MCF 10A (cell line): ENCODE data around the gene PODXL2. TPM values are rescaled to one million over a fixed set of nuclear protein-coding genes. Genes with fewer than 3 reads are reported as not detected.

Experiments
- BruUV-seq: library from RNA; stranded (reverse); fragments of 400-500 nt; replicated peaks from 2 replicates; lab custom pipeline; 2021; lab: Mats Ljungman, UMichigan
- CTCF ChIA-PET: fragments of 300-600 bp; sonication (Branson Sonifier 250); formaldehyde crosslinking; extraction: SDS; loops from one replicate; lab custom pipeline; 2021; ENCODE audit warnings: antibody characterized with exemption, inconsistent platforms; lab: Yijun Ruan, JAX
- POLR2A ChIA-PET: fragments of 300-600, 350-650 bp; sonication (Branson Sonifier 250); formaldehyde crosslinking; extraction: SDS; loops from one replicate; lab custom pipeline; 2020; ENCODE audit warnings: antibody characterized with exemption, inconsistent platforms; lab: Yijun Ruan, JAX
- DNase-seq: peaks from one replicate; pipeline ENCODE4 v3.0.0-alpha.2; 2018; ENCODE audit not compliant: unreplicated experiment
- H3K27ac Mint-ChIP-seq: one replicate; pipeline ENCODE4 v1.8.0; 2022; ENCODE audit warnings: mild to moderate bottlenecking, low read depth, mixed read lengths; ENCODE audit not compliant: unreplicated experiment
- H3K27me3 Mint-ChIP-seq: one replicate; pipeline ENCODE4 v1.8.0; 2022; ENCODE audit warnings: mixed read lengths; ENCODE audit not compliant: insufficient read depth, unreplicated experiment
- H3K36me3 Mint-ChIP-seq: one replicate; pipeline ENCODE4 v1.8.0; 2022; ENCODE audit warnings: mild to moderate bottlenecking, moderate library complexity, mixed read lengths; ENCODE audit not compliant: insufficient read depth, unreplicated experiment
- H3K4me1 Mint-ChIP-seq: one replicate; pipeline ENCODE4 v1.8.0; 2022; ENCODE audit warnings: mixed read lengths; ENCODE audit not compliant: insufficient read depth, unreplicated experiment
- H3K4me3 Mint-ChIP-seq: one replicate; pipeline ENCODE4 v1.8.0; 2022; ENCODE audit warnings: mild to moderate bottlenecking, moderate library complexity, mixed read lengths; ENCODE audit not compliant: unreplicated experiment
- H3K9me3 Mint-ChIP-seq: one replicate; pipeline ENCODE4 v1.8.0; 2022; ENCODE audit warnings: mixed read lengths; ENCODE audit not compliant: unreplicated experiment
- CTCF ChIP-seq: fragments of 200-600 bp; IDR thresholded peaks from one replicate; pipeline ENCODE4 v1.8.0; 2022; ENCODE audit warnings: antibody characterized with exemption, mild to moderate bottlenecking; ENCODE audit not compliant: unreplicated experiment
- intact Hi-C: fragments of 100-400 bp; cut with micrococcal nuclease; formaldehyde crosslinking; loops from 2 replicates; pipeline ENCODE4 v1.14.1; 2022
- total RNA-seq: library from RNA; stranded (reverse); gene quantifications from 2 replicates; pipeline ENCODE4 v1.2.3, GENCODE V29; 2022

The PODXL2 gene
- total RNA-seq, 1 experiment from 2014 or later = 10.1 TPM

GRCh38 chr3:127716384-127716783, 87.4 kb downstream of the PODXL2 start:
- intact Hi-C loops = no loop called here
- Mint-ChIP-seq H3K4me3 (no peak overlapping the region), H3K36me3 (no peaks in the 10 kb centered on the region), H3K9me3 (no peaks in the 10 kb centered on the region), H3K4me1 (no peaks in the 10 kb centered on the region), H3K27me3 (no peaks in the 10 kb centered on the region), H3K27ac (no peak overlapping the region)
- no TSS peak for BruUV-seq
- ChIA-PET POLR2A (interaction anchor here (0.7 kb wide), 1 partner anchor 172 kb away, joined by 3 read pairs; no protein-coding TSS in a partner anchor), CTCF (interaction anchor here (0.6 kb wide), 2 partner anchors 17 to 471 kb away, joined by 3 to 4 read pairs; no protein-coding TSS in a partner anchor)
- no peak for DNase-seq
- no peak for TF ChIP-seq CTCF

- no peak for TF ChIP-seq CTCF
- no peak overlapping the region for H3K4me3 Mint-ChIP-seq
- H3K27ac Mint-ChIP-seq = no peak overlapping the region
- H3K27me3 Mint-ChIP-seq = no peaks in the 10 kb centered on the region
- H3K36me3 Mint-ChIP-seq = no peaks in the 10 kb centered on the region
- H3K4me1 Mint-ChIP-seq = no peaks in the 10 kb centered on the region
- BruUV-seq = no TSS peak
- ChIA-PET POLR2A (no interaction called here), CTCF (interaction anchor here (0.6 to 1.2 kb wide), 4 partner anchors 11 to 703 kb away, joined by 3 to 4 read pairs (median 3); no protein-coding TSS in a partner anchor)
- no peaks in the 10 kb centered on the region for H3K9me3 Mint-ChIP-seq
- DNase-seq = no peak
- intact Hi-C loops = no loop called here
Measured at GRCh38 chr3:127717357-127718244, 88.6 kb downstream of the PODXL2 start.

DNA sequence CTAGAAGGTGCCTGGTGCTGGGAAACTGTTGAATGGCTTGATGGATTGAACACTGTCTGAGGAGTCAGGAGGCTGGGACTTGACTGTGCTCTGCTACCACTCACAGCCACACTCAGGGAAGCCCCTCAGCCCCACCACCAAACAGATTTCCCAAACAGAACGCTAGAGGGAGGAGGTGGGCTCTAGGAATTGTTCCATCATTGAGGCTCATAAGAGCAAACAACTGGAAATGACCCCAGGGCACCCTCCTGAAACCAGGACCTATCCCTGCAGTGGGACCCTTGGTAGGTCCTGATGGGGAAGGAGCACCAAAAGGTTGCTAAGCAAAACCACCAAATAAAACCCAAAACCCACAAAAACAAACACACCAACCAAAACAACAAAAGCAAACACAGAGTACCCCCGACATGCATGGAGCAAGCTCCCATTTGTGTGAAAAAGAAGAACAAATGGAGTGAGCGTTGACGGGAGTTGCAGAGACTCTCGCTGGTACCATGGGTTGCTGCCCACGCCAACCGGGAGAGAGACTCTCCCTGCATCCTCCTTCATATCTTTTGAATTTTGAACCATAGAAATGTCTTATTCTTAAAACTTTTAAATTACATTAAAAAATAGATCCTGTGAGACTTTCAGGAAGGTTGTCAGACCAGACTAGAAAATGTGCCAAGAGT, 89.4 kb downstream of the PODXL2 start:
- ChIA-PET CTCF (interaction anchor here (0.6 to 1.2 kb wide), 4 partner anchors 11 to 702 kb away, joined by 3 to 4 read pairs (median 3); no protein-coding TSS in a partner anchor), POLR2A (no interaction called here)
- Mint-ChIP-seq H3K4me3 (no peak overlapping the region), H3K4me1 (no peaks in the 10 kb centered on the region), H3K27me3 (no peaks in the 10 kb centered on the region), H3K27ac (no peak overlapping the region), H3K36me3 (no peaks in the 10 kb centered on the region), H3K9me3 (no peaks in the 10 kb centered on the region)
- no TSS peak for BruUV-seq
- TF ChIP-seq CTCF = no peak
- no peak for DNase-seq
- intact Hi-C loops = no loop called here

DNA sequence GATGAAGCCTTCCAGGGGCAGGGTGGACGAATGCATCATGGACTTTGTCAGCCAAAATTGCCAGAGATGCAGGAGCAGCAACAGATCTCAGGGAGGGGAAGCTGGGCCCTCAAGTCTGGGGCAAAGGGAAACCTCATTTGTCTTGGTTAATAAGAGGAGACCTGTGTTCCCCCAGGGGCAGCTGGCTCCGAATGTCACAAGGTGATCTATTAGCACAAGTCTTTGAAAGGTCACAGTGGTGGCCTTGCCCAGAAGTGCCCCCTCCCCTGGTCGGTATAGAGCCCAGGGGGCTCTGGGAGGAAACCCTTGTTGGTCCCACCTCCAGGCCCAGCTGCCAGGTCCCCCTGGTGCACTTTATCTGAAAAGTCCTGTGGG, 89.9 kb downstream of the PODXL2 start:
- no TSS peak for BruUV-seq
- no peak for DNase-seq
- Mint-ChIP-seq H3K27ac (no peak overlapping the region), H3K36me3 (no peaks in the 10 kb centered on the region), H3K27me3 (no peaks in the 10 kb centered on the region), H3K4me3 (no peak overlapping the region), H3K4me1 (no peaks in the 10 kb centered on the region), H3K9me3 (peaks cover 1% of the 10 kb centered on the region)
- POLR2A ChIA-PET = no interaction called here
- no peak for TF ChIP-seq CTCF
- intact Hi-C loops = no loop called here
- CTCF ChIA-PET = interaction anchor here (1.2 kb wide), 1 partner anchor 49 kb away, joined by 3 read pairs; no protein-coding TSS in a partner anchor
